Fibroblast of villous mesenchyme (primary cell): ENCODE data around the gene APBB2. TPM values are rescaled to one million over a fixed set of nuclear protein-coding genes. Genes with fewer than 3 reads are reported as not detected.
"Not testable (repeated sequence)": the region's sequence is repeated elsewhere in the genome, so short reads cannot be mapped to it uniquely, and the experiment has no call there.

ENCODE experiments used
- DNase-seq: peaks from one replicate; pipeline ENCODE4 v3.0.0-alpha.2; 2010; ENCODE audit warnings: low read depth
- H3K4me3 ChIP-seq: 2 replicates; pipeline ENCODE4 v1.5.1; 2011; ENCODE audit warnings: low read depth, mild to moderate bottlenecking, low read length
- CTCF ChIP-seq: IDR thresholded peaks from 2 replicates; pipeline ENCODE4 v1.5.1; 2012; ENCODE audit warnings: low read depth, mild to moderate bottlenecking, low read length; ENCODE audit not compliant: insufficient read depth
- total RNA-seq: library from RNA; depleted of rRNA; stranded (reverse); fragments of >200 nt; gene quantifications from 2 replicates; pipeline ENCODE4 v1.2.3, GENCODE V29; 2012

APBB2 gene
- total RNA-seq, 1 donor = 133 TPM

GRCh38 chr4:40912460-40913184 lies 301.7 kb downstream of the APBB2 start:
- H3K4me3 ChIP-seq = no peak overlapping the region
- peak; percentile 50 for DNase-seq
- TF ChIP-seq CTCF = no peak

- TF ChIP-seq CTCF = no peak
- DNase-seq = peak; percentile 82
- H3K4me3 ChIP-seq = no peak overlapping the region
These were observed 303.6 kb downstream of the APBB2 start for GRCh38 chr4:40910706-40911105.

GRCh38 chr4:40909363-40909876 lies 304.9 kb downstream of the APBB2 start:
- no peak for TF ChIP-seq CTCF
- peak; percentile 86 for DNase-seq
- H3K4me3 ChIP-seq = no peak overlapping the region

GRCh38 chr4:40908702-40909362 lies 305.5 kb downstream of the APBB2 start:
- peak; percentile 76 for DNase-seq
- TF ChIP-seq CTCF = peak; percentile 91

GRCh38 chr4:40908297-40908696 lies 306.0 kb downstream of the APBB2 start:
- no peak for DNase-seq
- no peak for TF ChIP-seq CTCF
- no peak overlapping the region for H3K4me3 ChIP-seq

More at GRCh38 chr4:40908702-40909362, 305.5 kb downstream of the APBB2 start:
- H3K4me3 ChIP-seq = no peak overlapping the region

GRCh38 chr4:40905414-40905813 lies 308.9 kb downstream of the APBB2 start:
- no peak for DNase-seq
- no peak overlapping the region for H3K4me3 ChIP-seq
- no peak for TF ChIP-seq CTCF

GRCh38 chr4:40900531-40900930 lies 313.8 kb downstream of the APBB2 start:
- not testable (repeated sequence) for DNase-seq, H3K4me3 ChIP-seq
